Measurements from ENCODE around the gene DNAAF8.

The DNAAF8 gene

GRCh38 chr16:4729876-4730275 is 4.5 kb upstream of the DNAAF8 start:
- Histone ChIP-seq H2AFZ (ENCODE audit: low read depth) (no peak overlapping the region), H3K27me3 (ENCODE audit: insufficient read depth, low read depth) (no peaks in the 10 kb centered on the region), H3K4me2 (no peak overlapping the region), H3K9ac (no peak overlapping the region), H4K20me1 (ENCODE audit: insufficient read depth) (no peaks in the 10 kb centered on the region), H3K4me3 (IDR thresholded peaks at IDR 0.05; ENCODE audit: insufficient read depth, low read depth, low read length) (no peak overlapping the region), H3K27ac (no peak overlapping the region), H3K4me1 (ENCODE audit: low read depth, poor library complexity, severe bottlenecking) (peaks cover 6% of the 10 kb centered on the region), H3K79me2 (ENCODE audit: insufficient read depth, low read depth) (no peaks in the 10 kb centered on the region; the same call in 1 of the 2 replicates), H3K36me3 (ENCODE audit: insufficient read depth) (no peaks in the 10 kb centered on the region)
- TF ChIP-seq CTCF (conservative IDR thresholded peaks at IDR 0.05; ENCODE audit: low read depth, low read length), result no peak

- Histone ChIP-seq H3K4me2 (peak overlapping the region; percentile 92), H4K20me1 (ENCODE audit: insufficient read depth) (no peaks in the 10 kb centered on the region), H3K79me2 (ENCODE audit: insufficient read depth, low read depth) (no peaks in the 10 kb centered on the region; the same call in 1 of the 2 replicates), H2AFZ (ENCODE audit: low read depth) (peak overlapping the region; percentile 92), H3K27ac (peak overlapping the region; percentile 72; the same call in 1 of the 2 replicates), H3K4me1 (ENCODE audit: low read depth, poor library complexity, severe bottlenecking) (peaks cover 14% of the 10 kb centered on the region), H3K36me3 (ENCODE audit: insufficient read depth) (no peaks in the 10 kb centered on the region), H3K9ac (peak overlapping the region; percentile 48; the same call in 1 of the 2 replicates), H3K27me3 (ENCODE audit: insufficient read depth, low read depth) (no peaks in the 10 kb centered on the region), H3K4me3 (IDR thresholded peaks at IDR 0.05; ENCODE audit: insufficient read depth, low read depth, low read length) (peak overlapping the region; percentile 41)
- no peak for TF ChIP-seq CTCF (conservative IDR thresholded peaks at IDR 0.05; ENCODE audit: low read depth, low read length)
Observed at GRCh38 chr16:4733211-4733742, 1.1 kb upstream of the DNAAF8 start.

GRCh38 chr16:4733747-4734062 is 632 bp upstream of the DNAAF8 start:
- H3K9ac ChIP-seq, result peak overlapping the region; percentile 48; the same call in 1 of the 2 replicates
- H3K36me3 ChIP-seq (ENCODE audit: insufficient read depth), result no peaks in the 10 kb centered on the region
- H3K27me3 ChIP-seq (ENCODE audit: insufficient read depth, low read depth), result no peaks in the 10 kb centered on the region
- peak overlapping the region; percentile 72 for H3K27ac ChIP-seq
- peak overlapping the region; percentile 92 for H3K4me2 ChIP-seq
- no peak for TF ChIP-seq CTCF (conservative IDR thresholded peaks at IDR 0.05; ENCODE audit: low read depth, low read length)
- H2AFZ ChIP-seq (ENCODE audit: low read depth), result peak overlapping the region; percentile 92
- no peaks in the 10 kb centered on the region for H4K20me1 ChIP-seq (ENCODE audit: insufficient read depth)
- no peaks in the 10 kb centered on the region; the same call in 1 of the 2 replicates for H3K79me2 ChIP-seq (ENCODE audit: insufficient read depth, low read depth)
- peak overlapping the region; percentile 41 for H3K4me3 ChIP-seq (IDR thresholded peaks at IDR 0.05; ENCODE audit: insufficient read depth, low read depth, low read length)
- peaks cover 14% of the 10 kb centered on the region for H3K4me1 ChIP-seq (ENCODE audit: low read depth, poor library complexity, severe bottlenecking)

GRCh38 chr16:4734730-4735535 is 596 bp downstream of the DNAAF8 start:
- no peaks in the 10 kb centered on the region for H3K36me3 ChIP-seq (ENCODE audit: insufficient read depth)
- TF ChIP-seq CTCF (conservative IDR thresholded peaks at IDR 0.05; ENCODE audit: low read depth, low read length), result no peak
- H3K4me3 ChIP-seq (IDR thresholded peaks at IDR 0.05; ENCODE audit: insufficient read depth, low read depth, low read length), result no peak overlapping the region
- H3K4me1 ChIP-seq (ENCODE audit: low read depth, poor library complexity, severe bottlenecking), result peaks cover 14% of the 10 kb centered on the region
- no peaks in the 10 kb centered on the region; the same call in 1 of the 2 replicates for H3K79me2 ChIP-seq (ENCODE audit: insufficient read depth, low read depth)
- H2AFZ ChIP-seq (ENCODE audit: low read depth), result peak overlapping the region; percentile 92
- peak overlapping the region; percentile 72 for H3K27ac ChIP-seq
- H3K9ac ChIP-seq, result peak overlapping the region; percentile 48
- no peaks in the 10 kb centered on the region for H3K27me3 ChIP-seq (ENCODE audit: insufficient read depth, low read depth)
- H3K4me2 ChIP-seq, result peak overlapping the region; percentile 92
- no peaks in the 10 kb centered on the region for H4K20me1 ChIP-seq (ENCODE audit: insufficient read depth)
